Common myeloid progenitor, CD34-positive (primary cell): ENCODE data around the gene INAFM2.

Experiments used
- CTCF ChIA-PET: fragments of 350-600 bp; sonication (Branson Sonifier 250); formaldehyde crosslinking; loops from one replicate; lab custom pipeline; 2021; ENCODE audit warnings: antibody characterized with exemption; lab: Charles Lee
- POLR2A ChIA-PET: fragments of 350-600 bp; sonication (Branson Sonifier 250); formaldehyde crosslinking; loops from one replicate; lab custom pipeline; 2021; ENCODE audit warnings: antibody characterized with exemption; lab: Charles Lee
- DNase-seq, 3 donors: peaks; one replicate each; pipeline versions ENCODE4 v3.0.0 to v3.0.0-alpha.2; 2013
- H3K27ac ChIP-seq, 2 experiments: 1 replicate in 1 of 2; 2 replicates in 1 of 2; pipeline ENCODE4 v1.7.0; 2013; ENCODE audit warnings: inconsistent platforms in 2 of 2, low read length in 2 of 2, mild to moderate bottlenecking in 2 of 2, low read depth in 1 of 2, moderate library complexity in 1 of 2; ENCODE audit not compliant: severe bottlenecking in 2 of 2, insufficient read depth in 1 of 2, poor library complexity in 1 of 2
- H3K27me3 ChIP-seq, 5 experiments: replicated peaks in 2 of 5; 1 replicate in 3 of 5; 2 replicates in 2 of 5; pipeline versions ENCODE4 v1.6.1 to v1.7.0; 2013; ENCODE audit warnings: low read length in 4 of 5, mild to moderate bottlenecking in 2 of 5, moderate library complexity in 2 of 5, inconsistent platforms in 1 of 5; ENCODE audit not compliant: insufficient read depth in 5 of 5, control insufficient read depth in 4 of 5
- H3K36me3 ChIP-seq, 4 experiments: 1 replicate in 2 of 4; 2 replicates in 2 of 4; pipeline versions ENCODE4 v1.6.1 to v1.7.0; 2013; ENCODE audit warnings: low read length in 3 of 4, control low read depth in 1 of 4, mild to moderate bottlenecking in 1 of 4; ENCODE audit not compliant: control insufficient read depth in 4 of 4, insufficient read depth in 4 of 4
- H3K4me1 ChIP-seq, 4 experiments: 1 replicate in 3 of 4; 2 replicates in 1 of 4; pipeline versions ENCODE4 v1.6.1 to v1.7.1; 2013; ENCODE audit warnings: low read length in 3 of 4, mild to moderate bottlenecking in 3 of 4, control low read depth in 1 of 4, inconsistent platforms in 1 of 4, moderate library complexity in 1 of 4; ENCODE audit not compliant: control insufficient read depth in 4 of 4, insufficient read depth in 4 of 4; ENCODE audit errors: control extremely low read depth in 1 of 4
- H3K4me3 ChIP-seq, 7 experiments: 1 replicate in 4 of 7; 2 replicates in 3 of 7; pipeline versions ENCODE4 v1.5.1 to v1.7.0; 2013; ENCODE audit warnings: mild to moderate bottlenecking in 7 of 7, low read length in 6 of 7, moderate library complexity in 6 of 7, inconsistent platforms in 2 of 7, low read depth in 2 of 7, control low read depth in 1 of 7; ENCODE audit not compliant: insufficient read depth in 4 of 7, control insufficient read depth in 1 of 7; ENCODE audit errors: extremely low read depth in 1 of 7
- H3K9me3 ChIP-seq, 5 experiments: 1 replicate in 4 of 5; 2 replicates in 1 of 5; pipeline versions ENCODE4 v1.6.1 to v1.7.1; 2013; ENCODE audit warnings: low read length in 4 of 5, mild to moderate bottlenecking in 2 of 5, inconsistent platforms in 1 of 5, low read depth in 1 of 5, moderate library complexity in 1 of 5; ENCODE audit not compliant: control insufficient read depth in 4 of 5, insufficient read depth in 2 of 5; ENCODE audit errors: control extremely low read depth in 1 of 5
- WGBS: methylation state at CpG from one replicate; pipeline ENCODE4 v1.1.5; 2013; ENCODE audit not compliant: insufficient coverage; 5-methylcytosine and 5-hydroxymethylcytosine counted together

Gene INAFM2

DNA sequence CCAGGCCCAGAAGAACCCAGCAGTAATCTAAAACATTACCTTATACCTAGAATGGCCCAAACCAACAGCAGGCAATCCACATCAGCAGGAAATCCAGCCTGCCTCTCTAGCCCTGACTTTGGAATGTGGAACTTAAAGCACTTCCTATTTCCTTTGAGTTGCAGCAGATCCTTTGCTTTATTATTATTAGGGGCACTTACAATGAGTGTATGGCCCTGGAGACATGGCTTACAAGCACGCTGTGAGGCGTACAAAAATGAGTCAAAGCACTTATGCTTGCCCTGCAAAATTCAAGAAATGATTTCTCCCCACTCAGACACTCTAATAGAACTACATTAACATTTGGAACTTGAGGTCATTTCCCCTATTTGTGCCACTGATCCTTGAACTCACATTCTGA lies 49.5 kb downstream of the INAFM2 start:
- ChIA-PET CTCF (interaction anchor here (1.1 to 1.9 kb wide), 3 partner anchors 21 to 34 kb away, joined by 3 to 12 read pairs (median 3); no protein-coding TSS in a partner anchor), POLR2A (no interaction called here)
- no peaks in the 10 kb centered on the region for H3K27me3 ChIP-seq
- 75% methylated on average over 2 of the region's 2 CpGs for WGBS
- no peak for DNase-seq
- no peaks in the 10 kb centered on the region for H3K36me3 ChIP-seq
- no peak overlapping the region for H3K27ac ChIP-seq
- H3K4me1 ChIP-seq, result peaks cover 0 to 13% (median 6%) of the 10 kb centered on the region in 4 experiments
- H3K4me3 ChIP-seq, result no peak overlapping the region
- H3K9me3 ChIP-seq, result no peaks in the 10 kb centered on the region
